ENCODE measurements around the gene CRYL1. TPM values are rescaled to one million over a fixed set of nuclear protein-coding genes. Genes with fewer than 3 reads are reported as not detected.

Gene CRYL1
- total RNA-seq, 1 experiment from 2014 or later, result 3.7 TPM

GRCh38 chr13:20494656-20495055 lies 31.0 kb downstream of the CRYL1 start:
- H2BK20ac ChIP-seq (ENCODE audit: low read depth, low read length, poor library complexity, severe bottlenecking), result no peak overlapping the region
- H2AK5ac ChIP-seq (ENCODE audit: insufficient read length, low read length), result no peak overlapping the region
- no peak overlapping the region for H3K4ac ChIP-seq (ENCODE audit: low read depth, low read length)
- H3K27me3 ChIP-seq (ENCODE audit: insufficient read depth, low read length), result no peaks in the 10 kb centered on the region
- Mint-ChIP-seq H3K4me3 (no peak overlapping the region), H3K4me1 (peaks cover 3 to 5% of the 10 kb centered on the region in 2 experiments), H3K36me3 (ENCODE audit: insufficient read depth in 1 of 3, low read depth in 3 of 3) (peaks cover 0 to under 1% (median 0%) of the 10 kb centered on the region in 3 experiments; a peak in 3 of 7 replicates), H3K27ac (no peak overlapping the region), H3K27me3 (ENCODE audit: low read depth) (no peaks in the 10 kb centered on the region; the same call in 1 of the 2 replicates), H3K9me3 (peaks cover 0 to 8% of the 10 kb centered on the region in 2 experiments; a peak in 3 of 5 replicates)
- no peak overlapping the region for H3K18ac ChIP-seq (ENCODE audit: insufficient read length, low read depth, low read length)
- H4K20me1 ChIP-seq (ENCODE audit: control insufficient read depth, insufficient read depth, insufficient read length), result no peaks in the 10 kb centered on the region
- H3K79me2 ChIP-seq (ENCODE audit: insufficient read depth, low read length), result no peaks in the 10 kb centered on the region
- TF ChIP-seq CTCF (conservative IDR thresholded peaks at IDR 0.05), result no peak
- no peak overlapping the region for H2BK120ac ChIP-seq (ENCODE audit: low read depth, low read length, poor library complexity, severe bottlenecking)
- no peaks in the 10 kb centered on the region for H3K79me1 ChIP-seq (ENCODE audit: insufficient read depth, low read depth, low read length, poor library complexity, severe bottlenecking)
- H3K14ac ChIP-seq (ENCODE audit: insufficient read depth, low read length), result no peak overlapping the region
- no peak overlapping the region for H2BK12ac ChIP-seq (ENCODE audit: insufficient read length, low read depth, low read length)
- no peak overlapping the region for H2AFZ ChIP-seq (ENCODE audit: low read length)
- H3T11ph ChIP-seq (ENCODE audit: low read length), result no peak overlapping the region
- H4K91ac ChIP-seq (ENCODE audit: insufficient read length, low read depth, low read length), result no peak overlapping the region
- H3K23me2 ChIP-seq (ENCODE audit: insufficient read length, low read depth, low read length, poor library complexity, severe bottlenecking), result no peaks in the 10 kb centered on the region
- no peak overlapping the region for H3K9ac ChIP-seq (ENCODE audit: extremely low read depth, insufficient read length, low read length)
- WGBS (ENCODE audit: extremely low coverage, insufficient read length, low lambda C conversion rate), result no CpG with 5 or more reads among the region's 8 CpGs
- no peak overlapping the region for H3K27ac ChIP-seq (ENCODE audit: insufficient read length, low read depth, low read length)
- no peak overlapping the region for H2BK5ac ChIP-seq (ENCODE audit: insufficient read length, low read length)
- no peak overlapping the region for H3K23ac ChIP-seq (ENCODE audit: insufficient read length, low read depth, low read length)
- no peak overlapping the region for H4K8ac ChIP-seq (replicated peaks; ENCODE audit: insufficient read length, low read depth, low read length)
- H3K56ac ChIP-seq (ENCODE audit: insufficient read length, low read depth, low read length), result no peak overlapping the region
- H3K9me3 ChIP-seq (ENCODE audit: control insufficient read depth, low read depth, low read length), result no peaks in the 10 kb centered on the region
- H3K4me1 ChIP-seq (ENCODE audit: insufficient read depth, low read length), result no peaks in the 10 kb centered on the region; the same call in 1 of the 2 replicates
- H3K4me2 ChIP-seq (ENCODE audit: insufficient read depth, insufficient read length, low read length), result no peak overlapping the region
- DNase-seq, result no peak
- no peak overlapping the region for H2BK15ac ChIP-seq (ENCODE audit: low read depth, low read length)
- no peak overlapping the region for H4K5ac ChIP-seq (ENCODE audit: insufficient read length, low read depth, low read length)
